GM10248 (cell line): ENCODE data around the gene MBL2.

ENCODE experiments used
- CTCF ChIA-PET: fragments of 300-600 bp; sonication (Branson Sonifier 250); formaldehyde crosslinking; extraction: SDS; loops from one replicate; lab custom pipeline; 2021; ENCODE audit warnings: antibody characterized with exemption; lab: Yijun Ruan, JAX
- POLR2A ChIA-PET: fragments of 350-650 bp; sonication (Branson Sonifier 250); formaldehyde crosslinking; extraction: SDS; loops from one replicate; lab custom pipeline; 2020; ENCODE audit warnings: antibody characterized with exemption; lab: Yijun Ruan, JAX
- DNase-seq: peaks from one replicate; pipeline ENCODE4 v3.0.0; 2012; ENCODE audit errors: extremely low spot score
- TF ChIP-seq, protein P1 (sequence below): IDR thresholded peaks from 2 replicates; pipeline ENCODE4 v1.5.1; 2012; ENCODE audit warnings: mild to moderate bottlenecking, low read depth; ENCODE audit errors: extremely low read depth, missing control alignments, control extremely low read depth

Gene MBL2

GRCh38 chr10:52757773-52758172 lies 14.8 kb downstream of the MBL2 start:
- TF ChIP-seq, protein P1, sequence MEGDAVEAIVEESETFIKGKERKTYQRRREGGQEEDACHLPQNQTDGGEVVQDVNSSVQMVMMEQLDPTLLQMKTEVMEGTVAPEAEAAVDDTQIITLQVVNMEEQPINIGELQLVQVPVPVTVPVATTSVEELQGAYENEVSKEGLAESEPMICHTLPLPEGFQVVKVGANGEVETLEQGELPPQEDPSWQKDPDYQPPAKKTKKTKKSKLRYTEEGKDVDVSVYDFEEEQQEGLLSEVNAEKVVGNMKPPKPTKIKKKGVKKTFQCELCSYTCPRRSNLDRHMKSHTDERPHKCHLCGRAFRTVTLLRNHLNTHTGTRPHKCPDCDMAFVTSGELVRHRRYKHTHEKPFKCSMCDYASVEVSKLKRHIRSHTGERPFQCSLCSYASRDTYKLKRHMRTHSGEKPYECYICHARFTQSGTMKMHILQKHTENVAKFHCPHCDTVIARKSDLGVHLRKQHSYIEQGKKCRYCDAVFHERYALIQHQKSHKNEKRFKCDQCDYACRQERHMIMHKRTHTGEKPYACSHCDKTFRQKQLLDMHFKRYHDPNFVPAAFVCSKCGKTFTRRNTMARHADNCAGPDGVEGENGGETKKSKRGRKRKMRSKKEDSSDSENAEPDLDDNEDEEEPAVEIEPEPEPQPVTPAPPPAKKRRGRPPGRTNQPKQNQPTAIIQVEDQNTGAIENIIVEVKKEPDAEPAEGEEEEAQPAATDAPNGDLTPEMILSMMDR: no peak
- ChIA-PET CTCF (interaction anchor here (1.1 to 4.8 kb wide), 3 partner anchors 17 to 113 kb away, joined by 3 to 26 read pairs (median 21); no protein-coding TSS in a partner anchor), POLR2A (no interaction called here)
- no peak for DNase-seq

DNA sequence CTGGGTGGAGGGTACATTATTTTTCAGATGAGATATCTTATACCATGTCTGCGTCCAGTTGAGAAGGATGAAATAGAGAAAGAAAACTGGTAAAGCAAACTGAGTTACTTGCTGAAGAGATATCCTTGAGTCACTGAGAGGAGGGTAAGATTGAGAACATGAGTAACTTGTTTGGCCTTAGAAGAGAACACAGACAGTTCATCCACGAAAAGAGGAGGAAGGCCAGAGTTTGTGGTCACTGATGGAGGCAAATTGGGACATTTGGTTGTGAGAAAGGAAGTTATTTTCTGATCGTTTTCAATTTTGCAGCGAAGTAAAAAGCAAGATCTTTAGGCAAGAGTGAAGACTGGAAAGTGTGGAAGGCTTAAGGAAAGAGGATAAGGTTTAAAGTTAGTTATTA lies 15.6 kb downstream of the MBL2 start:
- no peak for DNase-seq
- ChIA-PET CTCF (interaction anchor here (1.6 to 4.8 kb wide), 3 partner anchors 11 to 17 kb away, joined by 3 to 26 read pairs (median 6); no protein-coding TSS in a partner anchor), POLR2A (no interaction called here)
- TF ChIP-seq, protein P1: no peak

DNA sequence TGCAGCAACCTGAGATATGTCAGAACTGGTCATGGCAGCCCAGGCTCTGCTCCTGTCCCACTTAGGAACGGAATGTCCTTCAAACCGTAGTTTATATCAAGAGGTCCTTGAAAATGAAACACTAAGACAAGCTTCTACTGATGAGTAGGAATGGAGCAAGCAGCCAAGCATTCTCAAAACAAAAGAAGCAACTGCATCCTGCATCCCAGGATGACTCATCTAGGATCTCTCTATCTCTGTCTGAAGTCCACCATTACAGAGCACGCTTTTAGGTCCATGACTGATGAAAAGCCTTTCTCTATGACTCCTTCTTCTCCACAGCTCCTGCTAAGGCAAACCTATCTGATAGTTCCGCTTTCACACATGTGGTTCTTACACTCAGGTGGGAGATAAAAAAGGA lies 16.3 kb downstream of the MBL2 start:
- TF ChIP-seq, protein P1: no peak
- ChIA-PET CTCF (interaction anchor here (1.6 to 4.8 kb wide), 4 partner anchors 10 to 25 kb away, joined by 3 to 26 read pairs (median 8); no protein-coding TSS in a partner anchor), POLR2A (no interaction called here)
- no peak for DNase-seq

DNA sequence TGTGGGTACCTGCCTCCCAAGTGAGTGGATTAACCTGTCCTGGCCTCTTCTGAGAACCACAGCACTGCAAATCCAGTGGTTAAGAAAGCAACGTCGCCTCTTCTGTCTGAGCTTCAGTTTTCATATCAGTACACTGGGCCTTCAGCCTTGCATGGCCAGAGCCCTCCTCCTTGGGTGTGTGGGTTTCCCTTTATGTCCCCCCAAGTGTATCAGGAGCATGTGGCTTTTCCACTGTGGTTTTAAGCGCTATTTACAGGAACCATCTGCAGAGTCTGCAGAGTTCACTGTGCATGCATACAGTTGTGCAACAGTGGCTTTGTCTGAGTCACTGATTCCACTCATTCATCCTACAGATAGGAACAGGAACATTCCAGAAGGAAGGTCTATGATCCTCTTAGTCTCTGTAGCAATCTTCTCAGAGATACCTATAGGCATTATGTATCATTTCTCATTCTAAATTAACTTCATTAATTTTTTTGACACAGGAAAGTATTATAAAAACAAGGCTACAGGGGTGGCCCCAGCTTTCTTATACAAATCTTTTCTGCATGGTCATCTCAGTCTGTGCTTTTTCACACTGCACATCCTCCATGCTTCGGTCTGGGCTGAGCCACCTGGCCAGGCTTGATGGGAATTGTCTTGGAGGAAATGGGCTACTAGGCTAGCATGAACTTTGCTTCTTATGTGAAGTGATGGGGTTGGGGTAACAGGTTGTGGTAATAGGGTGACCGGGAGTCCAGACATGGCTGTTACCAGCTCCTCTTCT lies 17.1 kb downstream of the MBL2 start:
- TF ChIP-seq, protein P1: no peak
- no peak for DNase-seq
- CTCF ChIA-PET: interaction anchor here (1.2 to 4.8 kb wide), 6 partner anchors 9 to 112 kb away, joined by 3 to 26 read pairs (median 6); no protein-coding TSS in a partner anchor
- POLR2A ChIA-PET: no interaction called here

- no peak for DNase-seq
- ChIA-PET POLR2A (no interaction called here), CTCF (interaction anchor here (1.5 kb wide), 1 partner anchor 11 kb away, joined by 5 read pairs; no protein-coding TSS in a partner anchor)
- TF ChIP-seq, protein P1: no peak
These were observed 19.7 kb downstream of the MBL2 start for GRCh38 chr10:52752801-52753445.

DNA sequence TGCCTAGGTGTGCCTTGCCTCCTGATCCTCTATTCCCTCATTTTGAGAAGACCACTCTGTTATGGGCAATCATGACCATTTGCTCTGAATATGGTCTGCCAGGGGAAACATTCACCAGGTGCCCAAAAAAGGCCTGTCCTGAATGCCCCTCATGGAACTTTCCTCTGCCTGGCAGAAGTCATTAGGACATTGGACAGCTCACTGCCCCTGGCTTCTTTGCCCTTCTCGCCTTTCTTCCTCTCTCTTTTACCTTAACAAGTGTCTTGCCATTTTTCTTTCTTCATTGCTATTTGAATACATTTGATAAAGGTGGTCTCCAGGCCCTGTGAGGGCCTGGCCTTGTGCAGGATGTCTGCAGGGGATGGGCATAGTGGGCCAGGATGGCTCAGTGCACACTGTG lies 20.3 kb downstream of the MBL2 start:
- TF ChIP-seq, protein P1: no peak
- POLR2A ChIA-PET: no interaction called here
- DNase-seq: no peak
- CTCF ChIA-PET: interaction anchor here (1.2 to 1.5 kb wide), 2 partner anchors 11 to 27 kb away, joined by 4 to 5 read pairs; no protein-coding TSS in a partner anchor
